ENCODE results near the gene TICAM2.

DNA sequence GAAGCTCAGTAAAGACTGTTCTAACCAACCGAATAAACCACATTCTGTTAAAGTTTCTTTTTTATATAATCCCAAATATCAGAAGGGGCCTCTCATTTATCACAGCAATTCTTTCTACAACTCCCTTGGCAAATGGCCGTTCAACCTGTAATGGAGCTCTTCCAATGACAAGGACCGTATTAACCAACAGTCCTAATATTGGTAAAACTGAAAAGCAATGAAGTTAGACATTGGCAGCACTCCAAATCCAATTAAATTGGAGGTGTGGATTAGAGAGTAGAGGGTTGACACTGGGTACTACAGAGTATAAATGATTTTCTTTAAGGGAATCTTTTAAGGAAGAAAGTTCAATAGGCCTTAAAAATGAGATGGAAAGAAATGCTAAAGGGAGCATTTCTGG is 22.7 kb upstream of the TICAM2 start:
- TF ChIP-seq, protein P1, sequence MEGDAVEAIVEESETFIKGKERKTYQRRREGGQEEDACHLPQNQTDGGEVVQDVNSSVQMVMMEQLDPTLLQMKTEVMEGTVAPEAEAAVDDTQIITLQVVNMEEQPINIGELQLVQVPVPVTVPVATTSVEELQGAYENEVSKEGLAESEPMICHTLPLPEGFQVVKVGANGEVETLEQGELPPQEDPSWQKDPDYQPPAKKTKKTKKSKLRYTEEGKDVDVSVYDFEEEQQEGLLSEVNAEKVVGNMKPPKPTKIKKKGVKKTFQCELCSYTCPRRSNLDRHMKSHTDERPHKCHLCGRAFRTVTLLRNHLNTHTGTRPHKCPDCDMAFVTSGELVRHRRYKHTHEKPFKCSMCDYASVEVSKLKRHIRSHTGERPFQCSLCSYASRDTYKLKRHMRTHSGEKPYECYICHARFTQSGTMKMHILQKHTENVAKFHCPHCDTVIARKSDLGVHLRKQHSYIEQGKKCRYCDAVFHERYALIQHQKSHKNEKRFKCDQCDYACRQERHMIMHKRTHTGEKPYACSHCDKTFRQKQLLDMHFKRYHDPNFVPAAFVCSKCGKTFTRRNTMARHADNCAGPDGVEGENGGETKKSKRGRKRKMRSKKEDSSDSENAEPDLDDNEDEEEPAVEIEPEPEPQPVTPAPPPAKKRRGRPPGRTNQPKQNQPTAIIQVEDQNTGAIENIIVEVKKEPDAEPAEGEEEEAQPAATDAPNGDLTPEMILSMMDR (IDR thresholded peaks at IDR 0.05) = no peak
- no peak for TF ChIP-seq EP300 (IDR thresholded peaks at IDR 0.05)
- TF ChIP-seq POLR2A (IDR thresholded peaks at IDR 0.05) = no peak

Data from stomach (tissue), 4 donors.